ENCODE results near the gene MACROD2. TPM values are rescaled to one million over a fixed set of nuclear protein-coding genes. Genes with fewer than 3 reads are reported as not detected.

Gene MACROD2
- total and polyA plus RNA-seq, 2 of the 4 experiments (the other 2 are of a cell fraction): not detected

DNA sequence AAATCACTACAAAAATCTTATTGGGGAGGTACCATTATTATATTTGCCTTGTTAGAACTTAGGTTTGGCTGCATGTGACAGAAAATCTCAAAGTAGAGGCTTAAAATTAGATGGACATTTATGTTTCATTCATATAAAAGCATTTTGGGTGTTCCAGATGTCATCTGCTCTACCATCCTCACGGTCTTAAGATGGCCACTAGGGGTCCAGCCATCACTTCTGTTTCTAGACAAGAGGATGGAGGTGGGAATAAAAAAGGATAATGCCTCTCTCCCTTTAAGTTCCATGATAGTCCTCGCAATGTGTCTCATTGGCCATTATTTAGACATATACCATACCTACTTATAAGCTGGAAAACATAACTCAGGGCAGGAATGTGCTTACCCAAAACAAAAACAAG lies 1648.4 kb downstream of the MACROD2 start:
- BruUV-seq (replicated peaks): no TSS peak
- Histone ChIP-seq H3K4me3 (ENCODE audit: insufficient read depth, low read depth, low read length) (no peak overlapping the region), H2BK5ac (ENCODE audit: low read depth, low read length, poor library complexity, severe bottlenecking) (peak overlapping the region; percentile 84), H3K36me3 (ENCODE audit: control insufficient read depth, insufficient read depth, low read length) (no peaks in the 10 kb centered on the region), H4K8ac (ENCODE audit: low read depth in 2 of 2, low read length in 2 of 2) (peak overlapping the region in 1 of 2 experiments; percentile 22; a peak in 2 of 4 replicates), H2BK120ac (ENCODE audit: low read depth, low read length) (peak overlapping the region; percentile 75), H2BK15ac (ENCODE audit: low read depth, low read length) (no peak overlapping the region), H3K9ac (ENCODE audit: low read depth, low read length) (no peak overlapping the region), H4K20me1 (ENCODE audit: insufficient read depth, low read length) (no peaks in the 10 kb centered on the region), H3K27ac (ENCODE audit: insufficient read depth, low read length) (no peak overlapping the region), H3K4ac (ENCODE audit: low read depth, low read length) (peak overlapping the region; percentile 76; the same call in 1 of the 2 replicates), H3K4me2 (ENCODE audit: low read depth, low read length) (no peak overlapping the region), H2AK5ac (ENCODE audit: low read depth, low read length) (0 out of 2 replicates have a peak overlapping the region, but pooled peaks have one; percentile 56), H3K9me1 (ENCODE audit: insufficient read depth, low read length) (0 out of 2 replicates have a peak, but pooled peaks cover 6% of the 10 kb centered on the region), H3K9me3 (ENCODE audit: control insufficient read depth, insufficient read depth, low read length) (no peaks in the 10 kb centered on the region), H4K5ac (ENCODE audit: low read depth, low read length) (no peak overlapping the region), H3K4me1 (ENCODE audit: control insufficient read depth, insufficient read depth, low read length) (peaks cover 2% of the 10 kb centered on the region; the same call in 1 of the 2 replicates), H2AFZ (replicated peaks; ENCODE audit: low read length, poor library complexity) (no peak overlapping the region), H3K79me1 (ENCODE audit: low read depth in 1 of 2, low read length in 2 of 2) (no peaks in the 10 kb centered on the region), H3K14ac (replicated peaks; ENCODE audit: low read depth, low read length) (0 out of 2 replicates have a peak overlapping the region, but pooled peaks have one; percentile 37), H2AK9ac (replicated peaks; ENCODE audit: low read depth, low read length, poor library complexity) (no peak overlapping the region), H2BK20ac (ENCODE audit: low read depth, low read length) (peak overlapping the region; percentile 72), H3K23ac (ENCODE audit: low read depth, low read length) (no peak overlapping the region), H3K18ac (ENCODE audit: low read depth, low read length) (no peak overlapping the region; the same call in 1 of the 2 replicates), H3K56ac (ENCODE audit: extremely low read depth, insufficient read depth, low read length) (no peak overlapping the region), H3K27me3 (ENCODE audit: control insufficient read depth, insufficient read depth, low read length) (no peaks in the 10 kb centered on the region), H4K91ac (ENCODE audit: insufficient read depth, low read depth, low read length) (peak overlapping the region; percentile 37)
- POLR2A ChIA-PET (ENCODE audit: unreplicated experiment): no interaction called here
- dilution Hi-C loops (cut with HindIII; ENCODE audit: low sequenced_read_pairs, unreplicated experiment) (no loop called here), in situ Hi-C loops (cut with MboI; ENCODE audit: low sequenced_read_pairs) (no loop called here), intact Hi-C loops (cut with micrococcal nuclease) (no loop called here)
- ATAC-seq (ENCODE audit: low read depth) (no peak), DNase-seq (peak; percentile 10)
- no peak for TF ChIP-seq CEBPB (IDR thresholded peaks at IDR 0.05; ENCODE audit: low read depth, low read length)
- TF ChIP-seq, protein P1, sequence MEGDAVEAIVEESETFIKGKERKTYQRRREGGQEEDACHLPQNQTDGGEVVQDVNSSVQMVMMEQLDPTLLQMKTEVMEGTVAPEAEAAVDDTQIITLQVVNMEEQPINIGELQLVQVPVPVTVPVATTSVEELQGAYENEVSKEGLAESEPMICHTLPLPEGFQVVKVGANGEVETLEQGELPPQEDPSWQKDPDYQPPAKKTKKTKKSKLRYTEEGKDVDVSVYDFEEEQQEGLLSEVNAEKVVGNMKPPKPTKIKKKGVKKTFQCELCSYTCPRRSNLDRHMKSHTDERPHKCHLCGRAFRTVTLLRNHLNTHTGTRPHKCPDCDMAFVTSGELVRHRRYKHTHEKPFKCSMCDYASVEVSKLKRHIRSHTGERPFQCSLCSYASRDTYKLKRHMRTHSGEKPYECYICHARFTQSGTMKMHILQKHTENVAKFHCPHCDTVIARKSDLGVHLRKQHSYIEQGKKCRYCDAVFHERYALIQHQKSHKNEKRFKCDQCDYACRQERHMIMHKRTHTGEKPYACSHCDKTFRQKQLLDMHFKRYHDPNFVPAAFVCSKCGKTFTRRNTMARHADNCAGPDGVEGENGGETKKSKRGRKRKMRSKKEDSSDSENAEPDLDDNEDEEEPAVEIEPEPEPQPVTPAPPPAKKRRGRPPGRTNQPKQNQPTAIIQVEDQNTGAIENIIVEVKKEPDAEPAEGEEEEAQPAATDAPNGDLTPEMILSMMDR (conservative IDR thresholded peaks at IDR 0.05; ENCODE audit: low read depth, low read length): 0 out of 2 replicates have a peak, but pooled peaks have one; percentile 20
- no CpG with 5 or more reads among the region's 2 CpGs for WGBS, 2 experiments (ENCODE audit: extremely low coverage in 2 of 2, insufficient read length in 1 of 2)
- CTCF ChIA-PET: interaction anchor here (0.6 to 1.3 kb wide), 3 partner anchors 12 to 25 kb away, joined by 3 to 4 read pairs (median 3); no protein-coding TSS in a partner anchor

Measured in IMR-90 (cell line).